HG03520 (cell line): ENCODE results near the gene FAM111B.

Experiments
- ATAC-seq: cut with Tn5 transposase; IDR thresholded peaks from one replicate; pipeline ENCODE4 v1.9.1; 2021; ENCODE audit warnings: mild to moderate bottlenecking, moderate library complexity; ENCODE audit not compliant: unreplicated experiment

Gene FAM111B

GRCh38 chr11:59151761-59152160 lies 44.7 kb downstream of the FAM111B start:
- no peak for ATAC-seq

- ATAC-seq, result peak; percentile 76
Measured at GRCh38 chr11:59152312-59152951, 45.4 kb downstream of the FAM111B start.

- no peak for ATAC-seq
Measured at GRCh38 chr11:59154610-59155009, 47.6 kb downstream of the FAM111B start.

- no peak for ATAC-seq
Measured at GRCh38 chr11:59157433-59157832, 50.4 kb downstream of the FAM111B start.

GRCh38 chr11:59158206-59159068 lies 51.4 kb downstream of the FAM111B start:
- ATAC-seq, result peak; percentile 94

GRCh38 chr11:59164028-59164427 lies 57.0 kb downstream of the FAM111B start:
- ATAC-seq, result no peak

GRCh38 chr11:59171508-59172322 lies 64.7 kb downstream of the FAM111B start, which contains the start of gene DTX4:
Gene DTX4 (plus strand): TSS chr11:59172132. CDS start chr11:59172596, 464 bp downstream.
- peak; percentile 74 for ATAC-seq

GRCh38 chr11:59172345-59173079 lies 65.5 kb downstream of the FAM111B start:
- peak; percentile 25 for ATAC-seq

- no peak for ATAC-seq
Measured at GRCh38 chr11:59173080-59173963, 66.3 kb downstream of the FAM111B start.

- ATAC-seq, result no peak
Measured at GRCh38 chr11:59173964-59174663, 67.1 kb downstream of the FAM111B start.

- no peak for ATAC-seq
Measured at GRCh38 chr11:59174664-59175033, 67.6 kb downstream of the FAM111B start.

GRCh38 chr11:59175091-59175501 lies 68.1 kb downstream of the FAM111B start:
- no peak for ATAC-seq

- ATAC-seq, result no peak
Measured at GRCh38 chr11:59176330-59176729, 69.3 kb downstream of the FAM111B start.
